ENCODE data around the gene ZCCHC8. TPM values are rescaled to one million over a fixed set of nuclear protein-coding genes. Genes with fewer than 3 reads are reported as not detected.
"Not testable (repeated sequence)": the region's sequence is repeated elsewhere in the genome, so short reads cannot be mapped to it uniquely, and the experiment has no call there.

The ZCCHC8 gene
- total and polyA plus RNA-seq, 3 donors from 2014 or later, result 25.6 to 38.3 (median 28.8) TPM

- WGBS, 2 donors, result 80 to 93% methylated on average over 11 of the region's 11 CpGs
- H3K4me3 ChIP-seq, result no peak overlapping the region
- no peaks in the 10 kb centered on the region for H3K4me1 ChIP-seq
- intact Hi-C loops (cut with DNase I; ENCODE audit: low total_unique reads), result no loop called here
- no peak for TF ChIP-seq CTCF (IDR thresholded peaks at IDR 0.05)
- no peak for TF ChIP-seq POLR2A (IDR thresholded peaks at IDR 0.05)
- no peaks in the 10 kb centered on the region for H3K27me3 ChIP-seq
- H3K36me3 ChIP-seq (ENCODE audit: low read depth, missing control alignments), result no peaks in the 10 kb centered on the region
- no peaks in the 10 kb centered on the region for H3K9me3 ChIP-seq
- no peak for DNase-seq
- no peak overlapping the region for H3K27ac ChIP-seq
Observed at GRCh38 chr12:122452701-122453285, 47.9 kb downstream of the ZCCHC8 start.

- 92 to 96% methylated on average over 2 of the region's 2 CpGs for WGBS, 2 donors
Observed at GRCh38 chr12:122449317-122449716, 51.4 kb downstream of the ZCCHC8 start.

DNA sequence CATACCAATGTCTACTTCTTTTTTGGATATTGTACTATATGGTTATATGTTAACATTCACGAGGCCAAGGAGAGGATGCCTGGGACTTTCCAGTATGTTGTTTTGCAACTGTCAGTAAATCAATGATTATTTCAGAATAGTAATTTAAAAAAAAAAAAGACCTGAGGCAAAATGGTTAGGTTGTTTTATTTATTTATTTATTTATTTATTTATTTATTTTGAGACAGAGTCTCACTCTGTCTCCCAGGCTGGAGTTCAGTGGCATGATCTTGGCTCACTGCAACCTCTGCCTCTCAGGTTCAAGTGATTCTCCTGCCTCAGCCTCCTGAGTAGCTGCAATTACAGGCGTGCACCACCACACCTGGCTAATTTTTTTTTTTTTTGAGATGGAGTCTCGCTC lies 52.9 kb downstream of the ZCCHC8 start:
- H3K9me3 ChIP-seq; H3K36me3 ChIP-seq (ENCODE audit: low read depth, missing control alignments); DNase-seq; H3K27ac ChIP-seq; H3K4me1 ChIP-seq; H3K4me3 ChIP-seq; H3K27me3 ChIP-seq; intact Hi-C loops (cut with DNase I; ENCODE audit: low total_unique reads): not testable (repeated sequence)
- 95 to 97% methylated on average over 3 of the region's 3 CpGs for WGBS, 2 donors

More at GRCh38 chr12:122449317-122449716, 51.4 kb downstream of the ZCCHC8 start:
- Histone ChIP-seq H3K36me3 (ENCODE audit: low read depth, missing control alignments) (no peaks in the 10 kb centered on the region), H3K4me1 (no peaks in the 10 kb centered on the region), H3K27ac (no peak overlapping the region), H3K4me3 (no peak overlapping the region), H3K27me3 (no peaks in the 10 kb centered on the region), H3K9me3 (no peaks in the 10 kb centered on the region)
- no peak for DNase-seq
- TF ChIP-seq POLR2A (IDR thresholded peaks at IDR 0.05), result no peak
- no peak for TF ChIP-seq CTCF (IDR thresholded peaks at IDR 0.05)
- intact Hi-C loops (cut with DNase I; ENCODE audit: low total_unique reads), result no loop called here

- H3K27me3 ChIP-seq; H3K4me1 ChIP-seq; DNase-seq; H3K27ac ChIP-seq; H3K36me3 ChIP-seq (ENCODE audit: low read depth, missing control alignments); H3K9me3 ChIP-seq; intact Hi-C loops (cut with DNase I; ENCODE audit: low total_unique reads); H3K4me3 ChIP-seq: not testable (repeated sequence)
- 71 to 82% methylated on average over 6 of the region's 6 CpGs for WGBS, 2 donors
Observed at GRCh38 chr12:122446390-122446789, 54.3 kb downstream of the ZCCHC8 start.

- H3K9me3 ChIP-seq; H3K27me3 ChIP-seq; H3K4me3 ChIP-seq; H3K4me1 ChIP-seq; H3K27ac ChIP-seq; DNase-seq; intact Hi-C loops (cut with DNase I; ENCODE audit: low total_unique reads); H3K36me3 ChIP-seq (ENCODE audit: low read depth, missing control alignments): not testable (repeated sequence)
- WGBS, 2 donors, result 71 to 78% methylated on average over 4 to 5 of the region's 5 CpGs
Observed at GRCh38 chr12:122444071-122444470, 56.7 kb downstream of the ZCCHC8 start.

GRCh38 chr12:122438822-122439221 lies 61.9 kb downstream of the ZCCHC8 start:
- H3K36me3 ChIP-seq (ENCODE audit: low read depth, missing control alignments); H3K27me3 ChIP-seq; H3K4me1 ChIP-seq; H3K9me3 ChIP-seq; H3K4me3 ChIP-seq; DNase-seq; intact Hi-C loops (cut with DNase I; ENCODE audit: low total_unique reads); H3K27ac ChIP-seq: not testable (repeated sequence)
- WGBS, 2 donors, result 93 to 98% methylated on average over 7 to 8 of the region's 8 CpGs

GRCh38 chr12:122437656-122438121 lies 63.0 kb downstream of the ZCCHC8 start:
- WGBS, 2 donors, result 44 to 54% methylated on average over 8 of the region's 8 CpGs
- peak; percentile 47 for DNase-seq
- Histone ChIP-seq H3K4me1 (no peaks in the 10 kb centered on the region), H3K36me3 (ENCODE audit: low read depth, missing control alignments) (no peaks in the 10 kb centered on the region), H3K4me3 (no peak overlapping the region), H3K27ac (no peak overlapping the region), H3K27me3 (no peaks in the 10 kb centered on the region), H3K9me3 (no peaks in the 10 kb centered on the region)
- no peak for TF ChIP-seq CTCF (IDR thresholded peaks at IDR 0.05)
- TF ChIP-seq POLR2A (IDR thresholded peaks at IDR 0.05), result no peak
- intact Hi-C loops (cut with DNase I; ENCODE audit: low total_unique reads), result no loop called here

Measured in testis (tissue), 3 donors.